HG03196 (cell line): ENCODE results near the gene TM7SF2.
"Not testable (repeated sequence)": the region's sequence is repeated elsewhere in the genome, so short reads cannot be mapped to it uniquely, and the experiment has no call there.

Source experiments
- ATAC-seq: cut with Tn5 transposase; IDR thresholded peaks from one replicate; pipeline ENCODE4 v1.9.1; 2021; ENCODE audit not compliant: unreplicated experiment

Gene TM7SF2

DNA sequence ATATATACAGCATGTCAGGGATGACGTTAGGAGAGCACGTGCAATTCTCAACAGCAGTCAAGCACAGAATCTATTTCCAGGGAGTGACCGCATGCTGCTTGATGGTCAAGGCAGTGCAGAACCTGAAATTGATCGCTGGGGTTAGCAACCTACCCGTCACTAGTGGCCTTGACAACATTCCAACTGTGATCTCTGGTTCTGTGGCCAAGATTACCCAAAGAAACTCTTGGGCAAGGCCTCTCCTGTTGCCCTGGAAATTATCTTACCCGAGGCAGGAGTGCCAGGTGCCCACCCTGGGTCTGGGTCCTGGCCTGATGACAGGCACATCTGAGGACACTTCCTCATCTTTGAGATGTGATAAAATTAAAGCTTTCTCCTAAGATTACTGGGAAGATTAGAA, 2.2 kb downstream of the TM7SF2 start:
- no peak for ATAC-seq

DNA sequence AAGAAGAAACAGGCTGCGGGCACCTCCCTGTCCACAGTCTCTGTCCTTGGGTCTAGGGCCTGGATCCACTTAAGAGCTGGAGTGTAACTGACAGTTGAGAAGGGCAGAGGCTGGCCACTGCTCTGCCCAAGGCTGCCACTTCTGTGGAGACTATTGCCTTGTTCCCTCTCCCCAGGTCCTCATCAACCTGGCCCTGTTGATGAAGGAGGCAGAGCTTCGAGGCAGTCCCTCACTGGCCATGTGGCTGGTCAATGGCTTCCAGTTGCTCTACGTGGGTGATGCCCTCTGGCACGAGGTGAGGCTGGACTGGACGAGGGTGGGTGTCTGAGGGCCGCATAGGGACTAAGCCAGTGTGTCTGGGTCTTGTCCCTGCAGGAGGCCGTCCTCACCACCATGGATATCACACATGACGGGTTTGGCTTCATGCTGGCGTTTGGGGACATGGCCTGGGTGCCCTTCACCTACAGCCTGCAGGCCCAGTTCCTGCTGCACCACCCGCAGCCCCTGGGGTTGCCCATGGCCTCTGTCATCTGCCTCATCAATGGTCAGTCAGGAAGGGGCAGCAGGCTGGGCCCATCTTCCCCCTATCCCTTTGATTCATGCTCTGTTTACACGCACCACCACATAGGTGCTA, 3.0 kb downstream of the TM7SF2 start:
- ATAC-seq = no peak

DNA sequence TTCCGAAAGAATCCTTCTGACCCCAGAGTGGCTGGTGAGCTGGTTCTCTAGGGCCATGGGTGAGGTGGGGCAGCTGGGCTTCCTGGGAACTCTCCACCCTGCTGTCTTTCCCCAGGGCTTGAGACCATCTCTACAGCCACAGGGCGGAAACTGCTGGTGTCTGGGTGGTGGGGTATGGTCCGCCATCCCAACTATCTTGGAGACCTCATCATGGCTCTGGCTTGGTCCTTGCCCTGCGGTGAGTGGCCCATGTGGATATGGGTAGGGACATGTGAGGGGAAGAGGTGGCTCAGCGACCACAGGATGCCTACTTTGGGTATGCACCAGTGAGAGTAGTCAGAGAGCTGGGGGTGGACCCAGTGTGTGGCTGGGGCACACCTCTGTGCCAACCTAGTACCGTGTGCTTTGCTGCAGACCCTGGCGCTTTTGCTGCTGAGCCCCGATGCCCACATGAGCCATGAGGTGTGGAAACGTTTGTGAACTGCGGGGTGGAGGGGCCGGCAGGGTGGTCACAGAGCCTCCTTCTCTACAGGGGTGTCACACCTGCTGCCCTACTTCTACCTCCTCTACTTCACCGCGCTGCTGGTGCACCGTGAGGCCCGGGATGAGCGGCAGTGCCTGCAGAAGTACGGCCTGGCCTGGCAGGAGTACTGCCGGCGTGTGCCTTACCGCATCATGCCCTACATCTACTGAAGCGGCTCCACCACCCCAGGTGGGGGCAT, 3.9 kb downstream of the TM7SF2 start:
- no peak for ATAC-seq

DNA sequence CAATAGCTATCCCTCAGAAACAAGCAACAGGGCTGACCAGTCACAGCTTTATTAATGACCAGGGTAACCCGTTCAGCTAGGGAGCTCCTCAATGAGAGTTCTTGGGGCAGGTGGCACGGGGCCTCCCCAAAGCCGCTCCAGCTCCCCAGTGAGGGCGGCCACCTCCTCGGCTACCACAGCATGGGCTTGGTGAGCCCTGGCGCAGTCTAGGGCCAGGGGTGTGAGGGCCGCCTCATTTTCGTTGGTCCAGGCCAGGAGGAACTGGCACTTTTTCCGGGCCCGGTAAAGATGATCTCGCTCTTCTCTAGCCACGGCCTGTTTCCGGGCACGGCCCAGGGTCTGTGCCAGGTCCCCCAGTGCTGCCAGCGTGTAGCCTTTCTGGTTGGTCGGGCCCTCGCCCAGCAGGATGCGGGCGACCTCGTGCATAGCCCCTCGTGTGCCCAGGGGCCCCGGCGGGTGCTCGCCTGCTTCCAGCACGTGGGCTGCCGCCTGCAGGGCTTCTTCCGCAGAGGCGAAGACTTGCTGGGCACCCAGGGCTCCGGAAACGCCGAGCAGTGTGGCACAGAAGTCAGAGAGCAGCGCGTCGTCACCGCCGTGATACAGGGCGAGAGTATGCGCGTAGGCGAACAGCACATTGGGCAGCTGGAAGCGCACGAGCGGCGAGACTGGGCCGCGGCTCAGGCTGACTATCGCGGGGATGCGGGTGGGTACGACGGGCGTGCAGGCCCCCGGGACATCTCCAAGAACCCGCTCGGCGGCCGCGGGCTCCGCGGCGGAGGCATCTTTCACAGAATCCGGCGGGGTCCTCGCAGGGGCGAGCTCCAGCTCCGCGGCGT, 4.9 kb downstream of the TM7SF2 start:
- no peak for ATAC-seq

DNA sequence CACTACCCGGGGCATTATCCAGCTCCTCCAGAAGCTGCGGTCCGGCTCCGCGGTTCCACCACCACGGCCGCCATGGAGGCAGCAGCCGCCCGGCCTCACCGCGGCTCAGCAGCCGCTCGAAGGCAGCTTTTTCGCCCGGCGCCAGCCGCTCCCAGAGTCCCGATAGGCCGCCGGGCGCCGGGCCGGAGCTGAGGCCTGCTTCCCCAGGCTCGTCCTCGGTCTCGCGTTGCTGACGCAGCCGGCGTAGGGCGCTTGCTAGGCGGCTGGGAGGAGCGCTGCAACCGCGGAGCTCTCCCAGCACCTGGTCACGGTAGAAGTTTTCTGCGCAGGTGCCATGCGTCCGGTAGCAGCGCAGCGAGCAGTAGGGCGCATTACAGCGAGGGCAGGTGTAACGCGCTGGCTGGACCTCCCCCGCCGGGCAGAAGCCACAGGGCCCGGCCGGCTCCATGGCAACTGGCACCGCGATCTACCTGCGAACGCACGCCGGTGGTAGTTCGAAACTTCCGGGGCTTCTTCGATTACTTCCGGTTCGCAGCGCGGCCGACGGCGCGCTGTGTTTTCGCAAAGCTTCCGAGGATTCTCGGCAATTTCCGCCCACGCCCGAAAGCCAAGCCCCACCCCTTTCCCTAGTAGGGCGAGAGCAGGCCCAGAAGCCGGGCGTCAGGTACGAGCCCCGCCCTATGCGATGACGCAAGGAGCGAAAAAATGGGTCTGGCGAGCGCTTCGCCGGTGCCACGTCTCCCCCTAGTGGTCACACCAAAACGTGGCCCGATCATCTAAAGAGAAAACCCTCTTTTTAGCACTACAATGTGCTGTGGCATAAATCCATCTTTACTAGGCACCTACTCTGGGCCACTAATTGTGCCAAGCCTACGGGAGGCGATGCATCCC, 5.8 kb downstream of the TM7SF2 start, which contains the start of gene ZNHIT2:
TSS of gene ZNHIT2 (minus strand) at position 496 of the 891 bp plus-strand sequence. CDS start at position 448, 48 bp downstream.
- peak; percentile 46 for ATAC-seq

DNA sequence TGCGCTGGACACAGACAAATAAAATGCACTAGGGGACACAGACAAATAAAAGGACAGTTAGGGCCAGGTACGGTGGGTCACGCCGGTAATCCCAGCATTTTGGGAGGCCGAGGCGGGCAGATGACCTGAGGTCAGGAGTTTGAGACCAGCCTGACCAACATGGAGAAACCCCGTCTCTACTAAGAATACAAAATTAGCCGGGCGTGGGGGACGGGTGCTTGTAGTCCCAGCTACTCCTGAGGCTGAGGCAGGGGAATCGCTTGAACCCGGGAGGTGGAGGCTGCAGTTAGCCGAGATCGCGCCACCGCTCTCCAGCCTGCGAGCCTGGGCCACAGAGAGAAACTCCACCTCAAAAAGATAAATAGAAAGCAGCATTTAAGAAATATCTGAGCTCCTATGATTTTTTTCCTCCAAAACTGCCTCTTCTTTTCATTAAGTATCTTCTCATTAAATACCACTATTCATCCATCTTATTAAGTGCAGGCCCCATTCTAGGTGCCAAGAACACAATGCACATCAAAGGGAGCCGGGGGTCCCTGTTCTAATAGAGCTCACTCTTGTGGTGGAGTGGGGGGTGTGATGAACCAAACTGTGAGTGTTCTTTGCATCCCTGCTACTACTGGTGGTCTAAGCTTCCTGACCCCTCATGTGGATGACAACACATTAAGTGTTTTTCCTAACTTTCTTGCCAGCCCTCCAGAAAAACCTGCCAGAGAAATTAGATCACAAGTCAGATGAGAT, 6.6 kb downstream of the TM7SF2 start:
- ATAC-seq = no peak

DNA sequence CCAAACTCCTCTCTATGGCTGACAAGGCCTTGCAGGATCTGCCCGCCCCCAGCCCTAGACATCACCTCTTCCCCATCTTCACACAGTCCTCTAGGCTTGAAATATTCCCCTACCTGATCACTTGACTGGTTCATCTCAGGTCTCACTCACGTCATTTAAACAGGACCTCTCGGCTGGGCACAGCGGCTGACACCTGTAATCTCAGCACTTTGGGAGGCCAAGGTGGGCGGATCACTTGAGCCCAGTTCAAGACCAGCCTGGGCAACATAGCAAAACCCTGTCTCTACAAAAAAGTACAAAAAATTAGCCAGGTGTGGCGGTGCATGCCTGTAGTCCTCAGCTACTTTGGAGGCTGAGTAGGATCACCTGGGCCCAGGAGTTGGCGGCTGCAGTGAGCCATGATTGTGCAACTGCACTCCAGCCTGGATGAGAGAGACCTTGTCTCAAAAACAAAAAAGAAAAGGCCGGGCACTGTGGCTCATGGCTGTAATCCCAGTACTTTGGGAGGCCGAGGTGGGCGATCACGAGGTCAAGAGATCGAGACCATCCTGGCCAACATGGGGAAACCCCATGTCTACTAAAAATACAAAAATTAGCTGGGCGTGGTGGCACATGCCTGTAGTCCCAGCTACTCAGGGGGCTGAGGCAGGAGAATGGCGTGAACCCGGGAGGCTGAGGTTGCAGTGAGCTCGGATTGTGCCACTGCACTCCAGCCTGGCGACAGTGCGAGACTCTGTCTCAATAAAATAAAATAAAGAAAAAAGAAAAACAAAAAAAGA, 7.4 kb downstream of the TM7SF2 start:
- ATAC-seq = not testable (repeated sequence)

DNA sequence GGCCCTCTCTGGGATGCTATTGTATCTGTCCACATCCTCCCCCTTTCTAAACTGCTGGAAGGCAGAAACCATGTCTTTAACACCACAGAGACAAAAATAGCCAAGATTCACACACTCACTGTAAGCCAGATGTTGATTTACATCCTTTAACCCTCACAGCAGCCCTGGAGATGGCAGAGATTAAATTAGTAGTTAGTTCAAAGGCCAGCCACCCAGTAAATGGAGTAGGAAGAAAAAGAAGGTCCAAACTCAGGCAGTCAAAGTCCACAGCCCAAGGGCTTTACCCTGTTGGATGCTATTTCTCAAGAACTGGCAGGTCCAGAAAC, 8.0 kb downstream of the TM7SF2 start:
- ATAC-seq = no peak

DNA sequence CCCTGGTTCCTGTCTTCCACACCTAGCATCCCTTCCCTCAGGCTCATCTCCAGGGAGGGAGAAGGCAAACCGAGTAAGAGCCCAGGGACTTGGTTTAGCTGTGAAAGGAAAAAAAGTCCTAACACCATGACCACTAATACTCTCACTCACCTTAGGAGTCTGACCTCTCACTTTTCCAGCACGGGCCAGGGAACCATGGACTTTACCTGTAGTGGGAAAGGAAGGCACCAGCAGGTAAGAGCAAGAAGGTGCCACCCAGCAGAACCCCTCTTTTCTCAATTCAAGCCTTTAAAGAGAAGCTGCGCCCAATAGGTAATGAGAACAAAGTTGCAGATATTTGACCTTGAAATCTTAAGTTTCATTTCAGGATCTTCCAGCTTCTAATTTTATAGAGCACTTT, 9.2 kb downstream of the TM7SF2 start:
- no peak for ATAC-seq

DNA sequence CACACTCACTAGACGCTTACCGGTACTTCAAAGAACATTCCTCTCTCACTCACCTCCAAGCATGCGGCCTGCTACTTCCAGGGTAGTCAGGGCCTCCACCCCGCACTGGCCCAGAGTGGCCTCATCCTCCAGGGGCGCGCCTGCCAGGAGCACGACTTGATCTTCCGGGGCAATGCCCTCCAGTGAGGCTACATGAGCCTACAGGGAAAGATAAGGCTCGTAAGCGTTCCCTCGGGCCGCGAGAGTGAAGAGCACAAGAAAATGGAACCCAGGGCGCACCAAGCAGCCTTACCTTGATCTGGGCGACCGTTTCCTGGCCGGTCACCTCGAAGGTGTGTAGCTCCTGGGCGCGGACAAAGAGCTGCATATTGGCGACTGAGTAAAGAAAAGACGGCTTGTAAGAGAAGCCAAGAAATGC, 9.8 kb downstream of the TM7SF2 start:
- ATAC-seq = no peak

DNA sequence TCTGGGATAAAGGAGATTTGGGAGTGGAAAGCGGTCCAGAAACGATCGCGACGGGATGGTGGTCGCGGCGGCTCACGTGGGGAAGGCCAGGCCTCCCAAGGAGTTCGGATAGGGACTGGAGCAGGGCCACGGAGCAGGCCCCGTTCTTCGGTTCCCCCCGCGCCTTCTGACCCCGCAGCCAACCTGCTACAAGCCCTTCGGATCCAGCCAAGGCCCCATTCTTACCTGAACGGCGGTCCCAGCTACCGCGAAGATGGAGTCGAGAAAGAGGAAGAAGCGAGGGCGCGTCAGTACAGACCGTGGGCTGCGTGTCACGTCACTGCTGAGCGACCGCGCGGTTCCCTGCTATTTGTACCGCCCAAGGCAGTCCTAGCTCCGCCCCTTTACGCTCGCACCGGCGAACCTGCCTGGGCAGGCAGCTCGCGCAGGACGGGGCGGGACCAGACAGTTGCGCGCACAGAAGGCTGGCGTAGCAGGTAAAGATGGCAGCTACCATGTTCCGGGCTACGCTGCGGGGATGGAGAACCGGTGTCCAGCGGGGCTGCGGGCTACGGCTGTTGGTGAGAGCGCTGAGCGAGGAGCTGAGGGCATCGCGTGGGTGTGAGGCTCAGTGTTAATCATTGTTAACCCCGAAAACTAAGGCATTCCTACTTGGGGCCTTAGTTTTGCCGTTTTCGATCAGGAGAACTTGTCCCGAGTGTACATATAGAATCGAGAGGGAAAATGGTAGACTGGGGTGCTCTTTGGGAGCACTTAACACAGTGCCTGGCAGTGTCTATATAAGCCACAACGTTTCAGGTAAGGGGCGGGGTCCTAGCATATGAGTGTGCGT, 10.4 kb downstream of the TM7SF2 start, which contains the start of the genes FAU and MRPL49:
TSS of gene FAU (minus strand) at position 270 of the 832 bp plus-strand sequence. CDS start 321 bp downstream, outside the sequence.
TSS of gene MRPL49 (plus strand) at position 457 of the 832 bp plus-strand sequence. CDS start at position 483, 26 bp downstream.
- peak; percentile 78 for ATAC-seq

DNA sequence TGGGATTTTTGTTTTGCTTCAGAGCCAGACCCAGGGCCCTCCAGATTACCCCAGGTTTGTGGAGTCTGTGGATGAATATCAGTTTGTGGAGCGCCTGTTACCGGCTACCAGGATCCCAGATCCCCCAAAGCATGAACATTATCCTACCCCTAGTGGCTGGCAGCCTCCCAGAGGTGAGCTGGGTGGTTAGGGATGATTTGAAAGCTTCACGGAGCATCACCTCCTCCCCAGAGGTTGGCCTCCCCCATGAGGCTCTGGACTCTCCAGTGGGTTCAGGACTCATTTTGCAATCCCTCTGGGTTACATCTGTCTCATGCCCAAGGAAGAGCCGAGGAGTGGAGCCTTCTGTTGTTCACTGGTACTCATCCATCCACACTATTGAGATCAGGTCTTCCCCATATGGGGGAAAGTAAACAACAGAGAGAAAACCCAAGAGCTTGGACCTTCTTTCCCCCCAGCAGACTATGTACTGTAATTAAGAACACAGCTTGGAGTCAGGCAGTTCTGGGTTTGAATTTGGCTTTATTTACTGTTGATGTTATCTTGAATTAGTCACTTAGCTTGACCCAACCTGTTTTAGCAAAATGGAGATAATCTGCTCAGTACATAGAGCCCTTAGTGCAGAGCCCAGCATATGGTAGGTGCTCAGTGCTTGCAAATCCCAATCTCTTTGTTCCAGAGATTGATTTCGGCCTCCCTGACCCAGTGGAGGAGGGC, 13.0 kb downstream of the TM7SF2 start:
- no peak for ATAC-seq

DNA sequence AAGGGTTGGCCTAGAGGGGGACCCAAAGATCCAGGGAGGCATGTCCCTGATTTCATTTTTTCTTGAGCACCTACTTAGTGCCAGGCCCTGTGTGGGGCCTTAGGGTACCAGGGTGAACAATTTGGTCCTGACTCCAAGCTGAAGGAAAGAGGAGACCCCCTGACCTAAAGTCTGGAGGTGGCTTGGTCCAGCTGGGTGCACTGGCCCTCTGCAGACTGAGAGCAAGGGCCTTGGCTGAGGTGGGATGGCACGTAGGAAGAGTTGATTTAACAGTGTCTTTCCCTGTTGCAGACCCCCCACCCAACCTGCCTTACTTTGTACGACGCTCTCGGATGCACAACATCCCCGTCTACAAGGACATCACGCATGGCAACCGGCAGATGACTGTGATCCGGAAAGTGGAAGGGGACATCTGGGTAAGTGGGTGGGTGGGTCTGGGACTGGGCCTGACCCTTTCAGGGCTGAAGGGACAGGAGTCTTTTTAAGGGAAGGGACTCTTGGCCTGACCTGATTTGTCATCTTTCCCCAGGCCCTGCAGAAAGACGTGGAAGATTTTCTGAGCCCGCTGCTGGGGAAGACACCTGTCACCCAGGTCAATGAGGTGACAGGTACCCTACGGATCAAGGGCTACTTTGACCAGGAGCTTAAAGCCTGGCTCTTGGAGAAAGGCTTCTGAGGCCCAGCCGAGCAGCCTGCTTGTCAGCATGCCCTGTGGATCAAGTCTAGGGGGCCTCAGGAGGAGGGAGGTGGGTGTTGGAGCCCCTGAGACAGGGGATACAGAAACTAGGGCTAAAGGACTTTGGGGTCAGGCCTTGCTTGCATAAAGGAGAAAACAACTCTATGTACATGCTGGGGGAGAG, 13.8 kb downstream of the TM7SF2 start:
- ATAC-seq = no peak

DNA sequence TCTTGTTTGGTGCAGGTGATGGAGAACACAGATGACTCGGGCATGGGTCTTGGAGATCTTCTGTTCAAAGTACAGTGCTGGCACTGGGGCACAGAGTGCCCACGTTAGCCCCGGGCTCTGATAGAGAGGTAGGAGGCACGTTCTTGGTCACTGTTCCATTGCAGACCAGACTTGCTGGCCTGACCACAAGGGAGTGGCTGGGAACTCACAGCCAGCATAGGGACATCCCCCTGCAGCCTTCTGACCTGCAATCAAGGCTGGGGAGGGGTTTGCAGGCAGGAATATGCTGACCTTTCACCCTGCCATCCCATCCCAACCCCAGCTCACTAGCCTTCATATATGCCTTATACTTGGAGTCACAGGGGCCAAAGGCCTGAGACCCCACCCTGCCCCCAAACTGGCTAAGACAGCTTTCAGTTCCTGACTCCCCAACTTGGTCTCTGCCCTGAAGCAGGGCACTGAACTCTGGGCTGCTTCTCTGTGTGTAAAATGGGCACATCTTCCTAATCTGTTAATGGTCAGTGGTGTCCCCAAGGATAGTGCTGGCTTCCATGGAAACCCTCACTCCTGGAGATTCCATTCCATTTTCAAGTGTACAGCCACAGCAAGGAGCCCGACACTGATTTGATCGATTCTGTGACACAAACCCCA, 15.1 kb downstream of the TM7SF2 start:
- no peak for ATAC-seq

DNA sequence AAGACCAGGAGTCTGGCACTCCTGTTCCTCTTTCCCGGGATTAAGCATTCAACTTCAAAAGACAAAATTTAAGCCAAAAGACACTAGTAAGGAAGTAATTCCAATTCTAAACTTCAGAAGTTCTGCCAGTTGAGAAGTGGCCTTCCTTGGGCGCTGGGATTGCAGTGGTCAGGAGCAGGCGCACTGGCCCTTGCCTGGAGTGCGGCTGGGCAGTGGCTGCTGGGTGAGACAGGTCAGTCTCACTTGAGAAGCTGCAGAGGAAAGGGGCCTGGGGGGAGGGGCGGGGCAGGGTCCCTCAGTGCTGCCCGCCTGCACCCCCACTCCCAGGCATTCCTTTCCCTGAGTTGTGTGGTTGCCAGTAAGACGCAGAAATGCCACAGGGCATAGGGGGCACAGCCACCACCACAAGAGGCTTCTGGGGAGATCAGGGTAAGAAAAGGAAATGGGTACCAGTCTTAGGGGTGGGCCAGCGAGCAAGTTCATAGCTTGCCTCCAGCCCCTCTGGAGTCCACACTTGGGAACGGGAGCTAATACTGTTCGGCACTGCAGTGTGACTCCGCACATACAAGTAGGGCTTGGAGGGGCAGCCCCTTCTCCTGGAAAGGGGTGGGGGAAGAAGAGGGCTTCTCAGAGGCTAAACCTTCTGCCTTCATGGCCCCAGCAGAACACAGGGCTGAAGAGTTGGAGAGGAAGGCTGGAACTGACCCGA, 16.0 kb downstream of the TM7SF2 start:
- ATAC-seq = no peak
